A673 (cell line): ENCODE measurements around the gene BCR. TPM values are rescaled to one million over a fixed set of nuclear protein-coding genes. Genes with fewer than 3 reads are reported as not detected.

Experiments used
- BruUV-seq: library from RNA; stranded (reverse); fragments of 400-500 nt; replicated peaks from 2 replicates; lab custom pipeline; 2021; lab: Mats Ljungman, UMichigan
- CTCF ChIA-PET: fragments of 300-600 bp; sonication (Branson Sonifier 250); formaldehyde crosslinking; loops from one replicate; lab custom pipeline; 2022; ENCODE audit warnings: antibody characterized with exemption; lab: Charles Lee
- POLR2A ChIA-PET: fragments of 300-600 bp; sonication (Branson Sonifier 250); formaldehyde crosslinking; loops from one replicate; lab custom pipeline; 2022; ENCODE audit warnings: antibody characterized with exemption; ENCODE audit not compliant: low non-redundant PET; lab: Charles Lee
- DNase-seq: peaks from one replicate; pipeline ENCODE4 v3.0.0-alpha.2; 2015; ENCODE audit warnings: low spot score
- H3K27ac ChIP-seq: fragments of 200-600 bp; sonication (generic); 2 replicates; pipeline ENCODE4 v1.5.1; 2016; ENCODE audit warnings: mixed run types, low read depth, mild to moderate bottlenecking, mixed read lengths, antibody characterized with exemption, low read length; ENCODE audit not compliant: poor library complexity, severe bottlenecking
- H3K27me3 ChIP-seq: fragments of 200-600 bp; sonication (generic); replicated peaks from 2 replicates; pipeline ENCODE4 v1.6.1; 2017; ENCODE audit warnings: mixed run types, low read depth, mild to moderate bottlenecking, mixed read lengths, antibody characterized with exemption, low read length; ENCODE audit not compliant: insufficient read depth, poor library complexity
- H3K36me3 ChIP-seq: fragments of 200-600 bp; sonication (generic); 2 replicates; pipeline ENCODE4 v1.6.1; 2016; ENCODE audit warnings: mixed run types, mild to moderate bottlenecking, mixed read lengths, antibody characterized with exemption, low read length; ENCODE audit not compliant: insufficient read depth, poor library complexity, severe bottlenecking
- H3K4me1 ChIP-seq: fragments of 200-600 bp; sonication (generic); 2 replicates; pipeline ENCODE4 v1.6.1; 2017; ENCODE audit warnings: mixed run types, mild to moderate bottlenecking, mixed read lengths, antibody characterized with exemption, low read length; ENCODE audit not compliant: insufficient read depth, poor library complexity, severe bottlenecking
- H3K4me3 ChIP-seq: fragments of 200-600 bp; sonication (generic); 2 replicates; pipeline ENCODE4 v1.5.1; 2016; ENCODE audit warnings: low read depth, mixed run types, mild to moderate bottlenecking, mixed read lengths, low read length; ENCODE audit not compliant: poor library complexity, severe bottlenecking
- H3K9me3 ChIP-seq: fragments of 200-600 bp; sonication (generic); 2 replicates; pipeline ENCODE4 v1.6.1; 2016; ENCODE audit warnings: mixed run types, low read depth, mild to moderate bottlenecking, mixed read lengths, antibody characterized with exemption, low read length; ENCODE audit not compliant: poor library complexity, severe bottlenecking
- CTCF ChIP-seq: fragments of 300-800, 200-600 bp; sonication (generic); conservative IDR thresholded peaks from 2 replicates; pipeline ENCODE4 v1.5.1; 2017; ENCODE audit warnings: low read depth, mild to moderate bottlenecking, antibody characterized with exemption, low read length, moderate library complexity, mixed read lengths
- EZH2 ChIP-seq: fragments of 200-600 bp; sonication (generic); IDR thresholded peaks from 2 replicates; pipeline ENCODE4 v1.6.1; 2017; ENCODE audit warnings: borderline replicate concordance, low read depth, mild to moderate bottlenecking, mixed read lengths, antibody characterized with exemption, low read length; ENCODE audit not compliant: poor library complexity, severe bottlenecking
- intact Hi-C: fragments of 100-400 bp; cut with micrococcal nuclease; formaldehyde crosslinking; loops from one replicate; pipeline ENCODE4 v1.10.0; 2022; ENCODE audit not compliant: unreplicated experiment
- total RNA-seq: library from RNA; stranded (reverse); gene quantifications from 2 replicates; pipeline ENCODE4 v1.2.3, GENCODE V29; 2021

BCR gene
- total RNA-seq, 1 experiment from 2014 or later = 63.1 TPM

GRCh38 chr22:23277583-23278295 lies 97.4 kb downstream of the BCR start:
- Histone ChIP-seq H3K9me3 (no peaks in the 10 kb centered on the region), H3K27me3 (no peaks in the 10 kb centered on the region), H3K36me3 (peaks cover 14% of the 10 kb centered on the region), H3K27ac (no peak overlapping the region), H3K4me1 (no peaks in the 10 kb centered on the region), H3K4me3 (no peak overlapping the region)
- intact Hi-C loops = no loop called here
- TF ChIP-seq CTCF (no peak), EZH2 (no peak)
- no TSS peak for BruUV-seq
- POLR2A ChIA-PET = no interaction called here
- DNase-seq = no peak
- CTCF ChIA-PET = no interaction called here

- CTCF ChIA-PET = interaction anchor here (0.6 to 1.0 kb wide), 2 partner anchors 12 to 104 kb away, joined by 3 to 11 read pairs; no protein-coding TSS in a partner anchor
Observed at GRCh38 chr22:23278883-23279675, 98.8 kb downstream of the BCR start.

GRCh38 chr22:23279781-23280180 lies 99.5 kb downstream of the BCR start:
- intact Hi-C loops = no loop called here
- Histone ChIP-seq H3K4me1 (no peaks in the 10 kb centered on the region), H3K4me3 (no peak overlapping the region), H3K27ac (no peak overlapping the region), H3K27me3 (no peaks in the 10 kb centered on the region), H3K9me3 (no peaks in the 10 kb centered on the region), H3K36me3 (peaks cover 14% of the 10 kb centered on the region)
- ChIA-PET CTCF (no interaction called here), POLR2A (no interaction called here)
- TF ChIP-seq EZH2 (no peak), CTCF (no peak)
- no TSS peak for BruUV-seq
- DNase-seq = no peak

More at GRCh38 chr22:23278883-23279675, 98.8 kb downstream of the BCR start:
- no peaks in the 10 kb centered on the region for H3K27me3 ChIP-seq
- H3K27ac ChIP-seq = no peak overlapping the region
- POLR2A ChIA-PET = no interaction called here
- no TSS peak for BruUV-seq
- H3K36me3 ChIP-seq = peaks cover 14% of the 10 kb centered on the region
- intact Hi-C loops = no loop called here
- no peak overlapping the region for H3K4me3 ChIP-seq
- H3K9me3 ChIP-seq = no peaks in the 10 kb centered on the region
- TF ChIP-seq EZH2 = no peak
- no peak for TF ChIP-seq CTCF
- no peaks in the 10 kb centered on the region for H3K4me1 ChIP-seq
- no peak for DNase-seq
